Measurements from ENCODE around the gene AGPAT3.

GRCh38 chr21:43975469-43976098 lies 110.6 kb downstream of the AGPAT3 start:
- TF ChIP-seq, protein P1, sequence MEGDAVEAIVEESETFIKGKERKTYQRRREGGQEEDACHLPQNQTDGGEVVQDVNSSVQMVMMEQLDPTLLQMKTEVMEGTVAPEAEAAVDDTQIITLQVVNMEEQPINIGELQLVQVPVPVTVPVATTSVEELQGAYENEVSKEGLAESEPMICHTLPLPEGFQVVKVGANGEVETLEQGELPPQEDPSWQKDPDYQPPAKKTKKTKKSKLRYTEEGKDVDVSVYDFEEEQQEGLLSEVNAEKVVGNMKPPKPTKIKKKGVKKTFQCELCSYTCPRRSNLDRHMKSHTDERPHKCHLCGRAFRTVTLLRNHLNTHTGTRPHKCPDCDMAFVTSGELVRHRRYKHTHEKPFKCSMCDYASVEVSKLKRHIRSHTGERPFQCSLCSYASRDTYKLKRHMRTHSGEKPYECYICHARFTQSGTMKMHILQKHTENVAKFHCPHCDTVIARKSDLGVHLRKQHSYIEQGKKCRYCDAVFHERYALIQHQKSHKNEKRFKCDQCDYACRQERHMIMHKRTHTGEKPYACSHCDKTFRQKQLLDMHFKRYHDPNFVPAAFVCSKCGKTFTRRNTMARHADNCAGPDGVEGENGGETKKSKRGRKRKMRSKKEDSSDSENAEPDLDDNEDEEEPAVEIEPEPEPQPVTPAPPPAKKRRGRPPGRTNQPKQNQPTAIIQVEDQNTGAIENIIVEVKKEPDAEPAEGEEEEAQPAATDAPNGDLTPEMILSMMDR (IDR thresholded peaks at IDR 0.05), result peak; percentile 86 to 94 (median 90)
- no peak for TF ChIP-seq POLR2A (IDR thresholded peaks at IDR 0.05)

Data from right lobe of liver (tissue), 4 donors.